ENCODE data around the gene LRCH4.
"Not testable (repeated sequence)": the region's sequence is repeated elsewhere in the genome, so short reads cannot be mapped to it uniquely, and the experiment has no call there.

LRCH4 gene

GRCh38 chr7:100570954-100571828, 14.7 kb downstream of the LRCH4 start:
- peaks cover 0 to 21% of the 10 kb centered on the region in 2 donors for H3K4me1 ChIP-seq (ENCODE audit: control insufficient read depth in 1 of 2, insufficient read depth in 2 of 2, low read length in 2 of 2)

GRCh38 chr7:100568896-100569844, 16.8 kb downstream of the LRCH4 start:
- peaks cover 0 to 5% of the 10 kb centered on the region in 2 donors for H3K36me3 ChIP-seq (ENCODE audit: control insufficient read depth in 1 of 2, insufficient read depth in 2 of 2, low read length in 2 of 2)
- H3K27me3 ChIP-seq (ENCODE audit: low read depth, low read length): no peaks in the 10 kb centered on the region
- peaks cover 0 to 21% of the 10 kb centered on the region in 2 donors for H3K4me1 ChIP-seq (ENCODE audit: control insufficient read depth in 1 of 2, insufficient read depth in 2 of 2, low read length in 2 of 2)
- no peaks in the 10 kb centered on the region for H3K9me3 ChIP-seq (ENCODE audit: control insufficient read depth in 1 of 2, low read length in 2 of 2)
- H3K4me3 ChIP-seq (ENCODE audit: low read depth in 1 of 2, low read length in 2 of 2): peak overlapping the region in 1 of 2 donors; percentile 58
- no peak overlapping the region for H3K27ac ChIP-seq (ENCODE audit: low read length)

More at GRCh38 chr7:100570954-100571828, 14.7 kb downstream of the LRCH4 start:
- H3K9me3 ChIP-seq (ENCODE audit: control insufficient read depth in 1 of 2, low read length in 2 of 2): no peaks in the 10 kb centered on the region
- H3K36me3 ChIP-seq (ENCODE audit: control insufficient read depth in 1 of 2, insufficient read depth in 2 of 2, low read length in 2 of 2): peaks cover 0 to 25% of the 10 kb centered on the region in 2 donors
- H3K4me3 ChIP-seq (ENCODE audit: low read depth in 1 of 2, low read length in 2 of 2): no peak overlapping the region
- H3K27me3 ChIP-seq (ENCODE audit: low read depth, low read length): no peaks in the 10 kb centered on the region
- H3K27ac ChIP-seq (ENCODE audit: low read length): no peak overlapping the region

GRCh38 chr7:100568176-100568895, 17.6 kb downstream of the LRCH4 start:
- Histone ChIP-seq H3K36me3 (ENCODE audit: control insufficient read depth in 1 of 2, insufficient read depth in 2 of 2, low read length in 2 of 2) (peaks cover 0 to 3% of the 10 kb centered on the region in 2 donors), H3K4me1 (ENCODE audit: control insufficient read depth in 1 of 2, insufficient read depth in 2 of 2, low read length in 2 of 2) (peaks cover 0 to 21% of the 10 kb centered on the region in 2 donors), H3K27ac (ENCODE audit: low read length) (no peak overlapping the region), H3K9me3 (ENCODE audit: control insufficient read depth in 1 of 2, low read length in 2 of 2) (no peaks in the 10 kb centered on the region), H3K27me3 (ENCODE audit: low read depth, low read length) (no peaks in the 10 kb centered on the region), H3K4me3 (ENCODE audit: low read depth in 1 of 2, low read length in 2 of 2) (no peak overlapping the region)

- Histone ChIP-seq H3K27ac (ENCODE audit: low read length) (no peak overlapping the region), H3K27me3 (ENCODE audit: low read depth, low read length) (no peaks in the 10 kb centered on the region), H3K4me1 (ENCODE audit: control insufficient read depth in 1 of 2, insufficient read depth in 2 of 2, low read length in 2 of 2) (peaks cover 0 to 21% of the 10 kb centered on the region in 2 donors), H3K4me3 (ENCODE audit: low read depth in 1 of 2, low read length in 2 of 2) (no peak overlapping the region), H3K9me3 (ENCODE audit: control insufficient read depth in 1 of 2, low read length in 2 of 2) (no peaks in the 10 kb centered on the region), H3K36me3 (ENCODE audit: control insufficient read depth in 1 of 2, insufficient read depth in 2 of 2, low read length in 2 of 2) (peaks cover 3 to 9% of the 10 kb centered on the region in 2 donors)
Measured at GRCh38 chr7:100567751-100568175, 18.2 kb downstream of the LRCH4 start.

GRCh38 chr7:100567031-100567730, 18.7 kb downstream of the LRCH4 start:
- Histone ChIP-seq H3K36me3 (ENCODE audit: control insufficient read depth in 1 of 2, insufficient read depth in 2 of 2, low read length in 2 of 2) (peaks cover 4 to 15% of the 10 kb centered on the region in 2 donors), H3K9me3 (ENCODE audit: control insufficient read depth in 1 of 2, low read length in 2 of 2) (no peaks in the 10 kb centered on the region), H3K4me3 (ENCODE audit: low read depth in 1 of 2, low read length in 2 of 2) (no peak overlapping the region), H3K27ac (ENCODE audit: low read length) (no peak overlapping the region), H3K4me1 (ENCODE audit: control insufficient read depth in 1 of 2, insufficient read depth in 2 of 2, low read length in 2 of 2) (peaks cover 0 to 21% of the 10 kb centered on the region in 2 donors), H3K27me3 (ENCODE audit: low read depth, low read length) (no peaks in the 10 kb centered on the region)

GRCh38 chr7:100566018-100566531, 19.9 kb downstream of the LRCH4 start:
- no peaks in the 10 kb centered on the region for H3K9me3 ChIP-seq (ENCODE audit: control insufficient read depth in 1 of 2, low read length in 2 of 2)
- peaks cover 4 to 18% of the 10 kb centered on the region in 2 donors for H3K36me3 ChIP-seq (ENCODE audit: control insufficient read depth in 1 of 2, insufficient read depth in 2 of 2, low read length in 2 of 2)
- no peak overlapping the region for H3K4me3 ChIP-seq (ENCODE audit: low read depth in 1 of 2, low read length in 2 of 2)
- no peak overlapping the region for H3K27ac ChIP-seq (ENCODE audit: low read length)
- H3K27me3 ChIP-seq (ENCODE audit: low read depth, low read length): no peaks in the 10 kb centered on the region
- peaks cover 0 to 19% of the 10 kb centered on the region in 2 donors for H3K4me1 ChIP-seq (ENCODE audit: control insufficient read depth in 1 of 2, insufficient read depth in 2 of 2, low read length in 2 of 2)

- Histone ChIP-seq H3K4me1 (ENCODE audit: control insufficient read depth in 1 of 2, insufficient read depth in 2 of 2, low read length in 2 of 2) (peaks cover 0 to 10% of the 10 kb centered on the region in 2 donors), H3K36me3 (ENCODE audit: control insufficient read depth in 1 of 2, insufficient read depth in 2 of 2, low read length in 2 of 2) (peaks cover 4 to 18% of the 10 kb centered on the region in 2 donors)
Measured at GRCh38 chr7:100565133-100565571, 20.8 kb downstream of the LRCH4 start.

GRCh38 chr7:100564405-100564804, 21.5 kb downstream of the LRCH4 start:
- H3K27ac ChIP-seq (ENCODE audit: low read length); H3K27me3 ChIP-seq (ENCODE audit: low read depth, low read length); H3K4me3 ChIP-seq (ENCODE audit: low read depth in 1 of 2, low read length in 2 of 2); H3K4me1 ChIP-seq (ENCODE audit: control insufficient read depth in 1 of 2, insufficient read depth in 2 of 2, low read length in 2 of 2); H3K9me3 ChIP-seq (ENCODE audit: control insufficient read depth in 1 of 2, low read length in 2 of 2): not testable (repeated sequence)
- peaks cover 4 to 18% of the 10 kb centered on the region in 2 donors for H3K36me3 ChIP-seq (ENCODE audit: control insufficient read depth in 1 of 2, insufficient read depth in 2 of 2, low read length in 2 of 2)

More at GRCh38 chr7:100565133-100565571, 20.8 kb downstream of the LRCH4 start:
- H3K27ac ChIP-seq (ENCODE audit: low read length): no peak overlapping the region
- H3K9me3 ChIP-seq (ENCODE audit: control insufficient read depth in 1 of 2, low read length in 2 of 2): no peaks in the 10 kb centered on the region
- no peak overlapping the region for H3K4me3 ChIP-seq (ENCODE audit: low read depth in 1 of 2, low read length in 2 of 2)
- H3K27me3 ChIP-seq (ENCODE audit: low read depth, low read length): no peaks in the 10 kb centered on the region

- Histone ChIP-seq H3K27me3 (ENCODE audit: low read depth, low read length) (no peaks in the 10 kb centered on the region), H3K27ac (ENCODE audit: low read length) (no peak overlapping the region), H3K9me3 (ENCODE audit: control insufficient read depth in 1 of 2, low read length in 2 of 2) (no peaks in the 10 kb centered on the region), H3K4me3 (ENCODE audit: low read depth in 1 of 2, low read length in 2 of 2) (no peak overlapping the region), H3K4me1 (ENCODE audit: control insufficient read depth in 1 of 2, insufficient read depth in 2 of 2, low read length in 2 of 2) (peaks cover 0 to 5% of the 10 kb centered on the region in 2 donors), H3K36me3 (ENCODE audit: control insufficient read depth in 1 of 2, insufficient read depth in 2 of 2, low read length in 2 of 2) (peaks cover 4 to 18% of the 10 kb centered on the region in 2 donors)
Measured at GRCh38 chr7:100563809-100564400, 22.0 kb downstream of the LRCH4 start.

GRCh38 chr7:100563100-100563564, 22.8 kb downstream of the LRCH4 start:
- Histone ChIP-seq H3K27ac (ENCODE audit: low read length) (no peak overlapping the region), H3K4me3 (ENCODE audit: low read depth in 1 of 2, low read length in 2 of 2) (no peak overlapping the region), H3K9me3 (ENCODE audit: control insufficient read depth in 1 of 2, low read length in 2 of 2) (no peaks in the 10 kb centered on the region), H3K4me1 (ENCODE audit: control insufficient read depth in 1 of 2, insufficient read depth in 2 of 2, low read length in 2 of 2) (peaks cover 0 to 5% of the 10 kb centered on the region in 2 donors), H3K27me3 (ENCODE audit: low read depth, low read length) (no peaks in the 10 kb centered on the region), H3K36me3 (ENCODE audit: control insufficient read depth in 1 of 2, insufficient read depth in 2 of 2, low read length in 2 of 2) (peaks cover 4 to 18% of the 10 kb centered on the region in 2 donors)

All from muscle layer of duodenum (tissue), 2 donors.